HG03103 (cell line): Measurements from ENCODE around the gene FRMD5.
"Not testable (repeated sequence)": the region's sequence is repeated elsewhere in the genome, so short reads cannot be mapped to it uniquely, and the experiment has no call there.

Experiments
- ATAC-seq: cut with Tn5 transposase; IDR thresholded peaks from one replicate; pipeline ENCODE4 v1.9.1; 2021; ENCODE audit warnings: low read depth; ENCODE audit not compliant: unreplicated experiment

Gene FRMD5

DNA sequence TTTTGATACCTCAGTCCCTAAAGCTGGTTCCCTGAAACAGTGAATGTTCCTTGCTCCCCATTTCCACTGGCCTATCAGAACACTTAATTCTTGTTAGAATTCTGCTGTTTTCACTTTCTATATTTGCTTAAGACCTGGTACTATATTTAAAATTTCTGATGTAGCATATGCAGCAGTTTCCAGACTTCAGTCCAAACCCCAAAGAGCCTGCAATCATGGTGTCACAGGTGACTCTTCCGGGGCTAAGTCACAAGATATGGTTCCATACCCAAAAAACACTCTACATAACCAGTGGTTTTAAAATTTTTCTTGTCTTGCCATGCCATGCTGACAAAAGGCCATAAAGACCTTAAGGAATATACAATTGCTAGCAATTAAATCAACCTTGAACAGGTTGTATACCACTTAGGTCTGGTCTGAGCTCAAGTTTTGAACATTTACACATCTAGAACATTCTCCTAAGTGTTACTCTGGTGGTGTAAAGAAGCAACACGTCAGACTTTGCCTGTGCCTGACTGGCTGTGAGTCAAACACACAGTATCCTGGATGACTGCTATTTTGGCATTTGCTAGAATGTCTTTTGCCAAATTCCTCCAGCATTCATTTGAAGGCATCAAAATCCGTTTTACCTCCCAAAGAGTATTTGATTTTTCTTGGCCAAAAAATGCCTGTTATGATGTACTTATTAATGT lies 160.0 kb downstream of the FRMD5 start:
- no peak for ATAC-seq

DNA sequence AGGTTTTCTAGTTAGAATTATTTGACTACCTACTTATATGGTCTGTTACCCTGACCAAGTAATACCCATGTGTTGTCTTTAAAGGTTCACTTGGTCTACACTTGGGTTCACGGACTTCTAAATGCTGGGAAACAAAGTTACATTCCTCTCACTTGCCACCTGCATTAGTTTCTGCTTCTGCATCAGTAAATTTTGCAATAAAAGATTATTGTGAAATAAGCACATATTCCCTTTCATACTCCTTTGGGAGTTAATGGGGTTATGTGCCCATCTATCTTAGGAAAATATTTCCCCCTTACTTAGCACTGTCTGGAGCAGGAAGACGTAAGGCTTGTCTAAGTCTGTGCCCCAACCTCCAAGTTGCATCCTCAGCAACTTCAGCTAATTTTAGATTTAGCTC lies 160.7 kb downstream of the FRMD5 start:
- no peak for ATAC-seq

DNA sequence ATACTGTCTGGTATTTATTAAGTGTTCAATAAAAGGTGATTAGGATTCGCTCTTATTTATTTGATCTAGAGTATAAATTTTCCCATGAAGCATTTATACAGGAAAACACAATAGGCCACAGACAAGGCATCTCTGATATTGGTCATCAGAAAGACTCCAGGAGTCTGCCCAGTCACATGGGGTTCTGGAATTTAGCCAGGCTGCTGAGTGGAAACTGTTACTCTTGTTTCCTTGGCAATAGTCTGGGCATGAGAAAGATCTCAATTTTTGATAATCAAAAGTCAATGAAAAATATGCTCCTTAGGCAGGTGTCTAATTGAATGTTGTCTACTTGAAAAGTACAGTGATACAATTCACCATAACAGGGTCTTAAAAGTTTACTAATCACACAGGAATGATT lies 161.2 kb downstream of the FRMD5 start:
- no peak for ATAC-seq

DNA sequence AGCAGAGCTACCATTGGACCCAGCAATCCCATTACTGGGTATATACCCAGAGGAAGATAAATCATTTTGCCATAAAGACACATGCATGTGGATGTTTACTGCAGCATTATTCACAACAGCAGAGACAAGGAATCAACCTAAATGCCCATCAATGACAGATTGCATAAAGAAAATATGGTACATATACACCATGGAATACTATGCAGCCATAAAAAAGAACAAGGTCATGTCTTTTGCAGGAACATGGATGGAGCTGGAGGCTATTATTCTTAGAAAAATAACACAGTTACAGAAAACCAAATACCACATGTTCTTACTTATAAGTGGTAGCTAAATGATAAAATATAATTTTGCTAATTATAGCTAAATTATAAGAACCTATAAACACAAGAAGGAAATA lies 162.3 kb downstream of the FRMD5 start:
- not testable (repeated sequence) for ATAC-seq

DNA sequence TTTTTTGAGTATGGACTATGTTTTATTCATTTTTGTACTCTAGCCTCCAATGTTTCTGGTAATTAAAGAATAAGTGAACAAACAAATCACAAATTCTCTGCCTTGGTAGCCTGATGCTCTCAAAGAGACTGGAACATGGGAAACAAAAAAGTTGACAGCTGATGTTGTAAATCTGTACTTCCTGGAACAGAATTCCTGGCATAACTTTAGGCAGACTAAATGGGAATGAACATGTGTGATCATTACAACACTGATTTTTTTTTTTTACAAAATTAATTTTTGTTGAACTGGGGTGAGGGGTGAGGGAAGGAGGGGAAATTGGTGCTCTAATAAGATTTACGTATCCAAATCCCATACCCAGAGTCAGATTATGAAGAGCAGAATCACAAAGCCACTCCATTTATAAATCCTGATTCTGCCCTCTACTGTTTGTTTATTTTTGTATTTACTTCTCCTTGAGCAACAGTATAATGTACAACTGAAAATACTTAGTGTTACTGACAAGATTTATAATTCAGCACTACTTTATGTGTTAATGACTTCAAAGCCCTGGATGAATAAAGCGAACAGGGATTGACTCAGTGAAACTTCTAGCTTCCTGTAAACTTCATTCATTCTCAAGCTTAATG lies 165.0 kb downstream of the FRMD5 start:
- ATAC-seq = no peak

DNA sequence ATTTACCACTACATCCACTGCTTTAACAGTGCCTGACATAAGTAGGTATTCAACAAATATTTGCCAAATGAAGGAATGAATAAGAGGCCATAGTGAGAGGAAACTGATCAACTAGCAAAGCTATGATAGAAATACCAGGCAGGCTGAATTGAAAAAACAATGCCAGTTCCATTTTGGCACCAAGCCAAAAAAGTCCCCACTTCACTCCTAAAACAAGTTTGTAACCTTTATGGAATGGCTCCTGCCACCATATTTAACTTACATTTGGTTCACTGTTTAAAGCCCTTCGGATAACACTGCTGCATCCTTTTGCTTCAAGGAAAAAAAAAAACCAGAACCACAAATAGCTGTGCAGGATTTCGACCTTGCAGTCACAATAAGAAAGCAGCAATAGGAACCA lies 166.1 kb downstream of the FRMD5 start:
- no peak for ATAC-seq

DNA sequence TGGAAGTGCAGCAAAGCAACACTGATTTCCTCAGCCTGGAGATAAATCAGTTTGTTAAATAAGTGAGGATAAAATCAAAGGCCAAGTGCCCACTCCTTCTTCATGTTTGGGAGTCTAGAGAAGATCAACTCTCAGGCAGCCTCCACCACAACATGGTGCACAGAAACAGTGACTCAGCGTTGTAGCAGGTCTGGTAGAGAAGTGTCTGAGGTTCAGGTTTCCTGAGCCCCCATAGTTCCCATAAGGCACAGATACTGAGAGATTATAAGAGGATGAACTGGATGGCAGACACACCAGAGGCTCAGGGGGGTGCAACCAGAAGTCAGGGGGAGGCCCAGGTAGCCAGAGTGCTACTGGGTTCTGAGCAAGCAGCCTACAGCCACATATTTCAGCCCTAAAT lies 166.7 kb downstream of the FRMD5 start:
- ATAC-seq = no peak

DNA sequence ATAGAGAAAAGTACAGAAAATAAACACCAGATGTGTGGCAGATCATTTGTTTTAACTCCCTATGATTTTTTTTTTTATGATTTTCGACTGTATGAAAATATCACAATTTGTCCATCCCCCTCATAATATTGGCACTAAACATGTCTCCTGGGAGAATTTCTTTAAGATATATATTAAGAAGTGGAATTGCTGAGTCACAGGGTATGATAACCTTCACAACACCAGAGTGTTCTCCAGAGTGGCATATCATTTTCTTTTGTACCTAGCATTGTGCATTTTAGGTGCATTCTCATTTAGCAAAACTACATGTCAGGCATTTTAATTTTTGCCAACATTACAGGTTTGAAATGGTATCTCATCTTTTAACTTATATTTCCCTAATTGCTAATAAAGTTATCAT lies 170.9 kb downstream of the FRMD5 start:
- ATAC-seq = no peak

DNA sequence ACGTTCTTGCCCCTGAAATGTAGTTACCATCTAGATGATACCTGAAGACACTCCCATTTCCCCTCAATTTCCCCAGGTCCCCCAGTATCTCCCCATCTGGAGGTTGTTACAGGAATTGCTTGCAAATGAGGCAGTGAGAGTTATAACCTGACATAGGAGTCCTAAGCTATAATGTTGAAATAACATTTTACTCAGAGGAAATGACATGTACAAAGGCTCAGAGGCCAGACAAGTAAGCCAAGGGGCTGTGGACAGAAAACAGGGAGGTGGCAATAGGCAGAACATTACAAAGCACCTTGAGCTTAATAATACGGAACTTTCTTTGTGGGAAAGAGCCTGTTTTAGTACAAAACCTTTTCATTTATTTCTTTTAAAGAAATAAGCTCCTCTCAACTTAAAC lies 171.9 kb downstream of the FRMD5 start:
- no peak for ATAC-seq

DNA sequence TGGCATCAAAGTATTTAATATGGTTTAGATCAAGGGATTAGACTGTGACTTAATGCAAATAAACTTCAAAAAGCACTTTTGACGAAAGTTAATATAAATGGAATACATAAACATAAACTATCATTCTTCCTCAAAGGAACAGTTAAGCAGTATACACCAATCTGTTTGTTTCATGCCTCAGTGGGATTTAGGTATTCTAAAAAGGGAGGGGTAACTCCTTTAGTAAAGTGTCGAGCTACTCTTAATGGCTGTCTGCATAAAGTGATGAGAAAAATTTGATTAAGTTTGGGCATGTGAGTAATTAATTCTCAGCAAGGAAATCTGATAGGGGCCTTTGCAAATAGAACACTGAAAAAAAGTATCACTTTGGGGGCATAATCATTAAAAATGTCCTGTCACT lies 176.9 kb downstream of the FRMD5 start:
- ATAC-seq = no peak

DNA sequence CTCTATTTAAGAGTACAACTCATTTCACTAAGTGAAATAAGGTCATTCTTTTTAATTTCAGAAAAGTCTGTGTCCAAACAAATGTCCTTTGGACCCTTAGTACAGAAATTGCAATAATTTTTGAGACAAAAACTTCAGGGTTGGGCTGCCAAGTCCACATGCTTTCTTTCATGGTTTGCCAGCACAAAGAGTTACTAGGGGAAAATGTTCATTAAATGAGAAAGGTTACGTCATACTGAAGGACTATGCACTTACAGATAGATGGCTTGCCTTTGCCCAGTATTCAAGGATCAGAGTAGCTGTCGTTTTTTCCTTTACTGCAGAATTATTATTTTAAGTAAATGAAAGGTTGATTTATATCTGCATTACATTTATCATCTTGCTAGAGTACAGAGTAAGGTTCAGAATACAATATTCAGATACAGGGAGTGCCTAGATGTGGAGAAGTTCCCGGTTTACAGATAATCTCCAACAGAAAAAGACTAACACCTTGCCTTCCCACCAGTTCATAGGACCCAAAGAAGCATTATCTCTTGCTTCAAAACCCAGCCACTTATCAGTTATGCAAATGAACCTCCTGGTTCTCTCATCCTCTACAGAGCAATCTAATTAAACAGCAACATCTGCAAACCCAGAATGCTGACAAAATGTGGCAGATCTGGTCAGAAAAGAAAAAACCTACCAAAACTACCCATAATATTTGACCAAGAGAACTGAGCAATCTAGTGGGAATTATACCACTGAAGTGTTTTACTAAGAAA lies 179.3 kb downstream of the FRMD5 start:
- no peak for ATAC-seq

DNA sequence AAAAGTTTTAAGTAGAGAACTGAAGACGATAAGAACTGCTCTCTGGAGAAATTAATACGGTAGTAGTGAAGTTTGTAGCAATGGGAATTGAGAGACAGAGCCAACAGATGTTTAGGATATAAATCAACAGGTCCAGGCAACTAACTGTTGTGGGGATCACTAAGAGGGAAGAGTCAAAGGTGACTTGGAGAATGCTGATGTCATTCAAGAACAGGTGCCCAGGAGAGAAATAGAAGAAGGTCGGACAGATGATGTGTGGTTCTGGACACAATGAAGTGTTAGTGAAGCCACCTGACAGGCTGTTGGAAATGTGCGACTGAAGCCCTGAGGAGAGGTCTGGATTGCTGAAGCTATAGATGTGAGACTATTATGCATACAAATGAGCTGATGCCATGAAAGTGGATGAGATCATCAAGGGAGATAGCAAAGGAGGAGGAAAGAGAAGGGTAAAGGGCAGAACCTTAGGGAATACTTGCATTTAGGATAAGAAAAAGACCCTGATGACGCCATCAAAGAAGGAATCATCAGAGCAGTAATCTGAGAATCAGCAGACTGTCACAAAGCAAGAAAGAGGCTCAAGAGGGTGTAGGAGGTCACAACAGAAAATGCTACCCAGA lies 183.7 kb downstream of the FRMD5 start:
- no peak for ATAC-seq

DNA sequence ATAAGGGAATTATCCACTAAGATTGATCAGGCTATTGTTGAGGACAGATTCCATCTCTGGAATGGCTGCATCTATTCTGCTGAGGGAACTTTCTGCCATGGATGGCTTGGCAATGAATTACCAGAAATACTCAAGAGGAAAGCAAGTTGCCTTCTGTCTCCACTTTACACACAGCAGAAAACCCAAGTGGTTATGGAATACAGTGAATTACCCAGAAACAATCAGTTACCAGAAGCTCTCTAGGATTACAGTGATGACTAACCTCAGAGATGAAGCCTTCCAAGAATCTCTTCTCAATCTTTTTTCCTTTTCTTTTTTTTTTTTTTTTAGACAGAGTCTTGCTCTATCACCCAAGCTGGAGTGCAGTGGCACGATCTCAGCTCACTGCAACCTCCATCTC lies 185.0 kb downstream of the FRMD5 start:
- ATAC-seq = no peak

DNA sequence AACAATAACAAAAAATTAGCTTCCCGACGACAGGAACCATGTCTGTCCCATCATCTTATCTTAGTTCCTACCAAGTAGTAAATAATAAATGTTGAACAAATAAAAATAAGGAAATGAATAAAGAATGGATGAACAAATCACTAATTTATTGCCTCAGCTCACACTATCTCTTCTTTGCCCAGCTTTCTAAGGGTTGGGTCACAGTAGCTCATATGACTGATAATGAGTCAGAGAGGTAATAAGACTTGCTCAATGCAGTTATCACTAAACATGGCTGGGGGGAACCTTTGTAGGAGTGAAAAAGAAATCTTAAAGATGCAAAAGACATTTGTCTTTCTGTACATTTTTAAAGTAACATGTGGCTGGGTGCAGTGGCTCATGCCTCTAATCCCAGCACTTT lies 186.0 kb downstream of the FRMD5 start:
- no peak for ATAC-seq

DNA sequence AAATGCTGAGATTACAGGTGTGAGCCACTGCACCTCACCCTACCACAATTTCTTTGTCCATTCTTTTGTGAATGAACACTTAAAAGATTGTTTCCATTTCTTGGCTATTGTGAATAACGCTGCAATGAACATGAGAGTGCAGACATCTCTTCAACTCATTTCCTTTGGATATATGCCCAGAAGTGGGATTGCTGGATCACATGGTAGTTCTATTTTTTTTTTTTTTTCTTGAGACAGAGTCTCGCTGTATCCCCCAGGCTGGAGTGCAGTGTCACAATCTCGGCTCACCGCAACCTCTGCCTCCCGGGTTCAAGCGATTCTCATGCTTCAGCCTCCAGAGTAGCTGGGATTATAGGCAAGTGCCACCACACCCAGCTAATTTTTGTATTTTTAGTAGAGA lies 194.8 kb downstream of the FRMD5 start:
- ATAC-seq = not testable (repeated sequence)

DNA sequence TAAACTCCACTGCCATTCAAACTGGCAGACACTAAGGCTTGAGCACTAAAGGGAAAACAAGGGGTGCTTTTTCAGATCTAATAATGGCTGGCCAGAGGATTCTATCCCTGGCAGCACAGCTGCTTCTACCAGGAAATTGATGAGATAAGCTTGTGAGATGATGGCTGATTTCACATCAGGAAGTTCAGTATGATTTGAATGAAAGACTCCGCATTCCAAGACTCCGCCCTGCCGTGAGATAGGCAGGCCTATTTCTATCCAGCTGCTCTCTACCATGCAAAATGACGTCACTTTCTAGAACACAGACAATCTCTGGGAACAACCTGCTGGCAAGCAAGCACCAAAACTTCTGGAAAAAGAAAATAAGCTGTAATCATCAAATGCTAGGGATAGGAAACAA lies 196.5 kb downstream of the FRMD5 start:
- ATAC-seq = no peak

DNA sequence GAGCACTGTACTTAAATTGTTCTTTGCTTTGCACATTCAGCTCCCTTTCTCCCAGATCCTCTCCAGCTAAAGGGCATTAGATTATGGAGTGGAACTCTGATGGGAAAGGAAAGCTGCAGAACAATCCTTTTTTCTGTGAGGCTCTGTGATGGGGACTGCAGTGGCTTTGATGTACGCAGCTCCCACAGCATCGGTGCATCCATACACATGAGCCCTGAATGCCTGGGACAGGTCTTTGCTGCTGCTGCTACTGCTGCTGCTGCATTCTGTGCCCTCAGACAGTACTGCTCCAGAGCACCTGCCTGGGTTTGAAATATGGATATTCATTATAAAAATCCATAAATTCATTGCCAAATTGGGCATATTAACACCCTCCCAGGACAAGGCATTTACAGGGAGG lies 203.9 kb downstream of the FRMD5 start:
- ATAC-seq = no peak

DNA sequence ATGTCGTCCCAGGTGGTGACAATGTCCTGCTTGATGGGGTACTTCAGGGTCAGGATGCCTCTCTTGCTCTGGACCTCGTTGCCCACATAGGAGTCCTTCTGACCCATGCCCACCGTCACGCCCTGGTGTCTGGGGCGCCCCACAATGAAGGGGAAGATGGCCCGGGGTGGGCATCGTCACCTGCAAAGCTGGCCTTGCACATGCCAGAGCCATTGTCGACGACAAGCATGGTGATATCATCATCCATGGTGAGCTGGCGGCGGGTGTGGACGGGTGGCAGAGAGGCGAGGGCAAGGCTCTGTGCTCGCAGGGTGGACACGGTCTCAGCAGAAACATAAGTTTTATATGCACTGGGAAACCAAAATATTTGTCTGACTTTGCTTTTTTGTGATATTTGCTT lies 205.1 kb downstream of the FRMD5 start:
- ATAC-seq = no peak

DNA sequence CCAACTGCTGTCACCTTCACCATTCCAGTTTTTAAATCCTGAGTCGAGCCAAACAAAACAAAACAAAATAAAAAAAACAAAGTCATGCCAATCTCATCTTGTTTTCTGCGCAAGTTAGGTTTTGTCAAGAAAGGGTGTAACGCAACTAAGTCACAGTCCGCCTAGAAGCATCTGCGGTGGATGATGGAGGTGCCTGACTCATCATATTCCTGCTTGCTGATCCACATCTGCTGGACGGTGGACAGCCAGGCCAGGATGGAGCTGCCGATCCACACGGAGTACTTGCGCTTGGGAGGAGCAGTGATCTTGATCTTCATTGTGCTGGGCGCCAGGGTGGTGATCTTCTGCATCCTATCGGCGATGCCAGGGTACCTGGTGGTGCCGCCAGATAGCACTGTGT lies 206.2 kb downstream of the FRMD5 start:
- no peak for ATAC-seq

DNA sequence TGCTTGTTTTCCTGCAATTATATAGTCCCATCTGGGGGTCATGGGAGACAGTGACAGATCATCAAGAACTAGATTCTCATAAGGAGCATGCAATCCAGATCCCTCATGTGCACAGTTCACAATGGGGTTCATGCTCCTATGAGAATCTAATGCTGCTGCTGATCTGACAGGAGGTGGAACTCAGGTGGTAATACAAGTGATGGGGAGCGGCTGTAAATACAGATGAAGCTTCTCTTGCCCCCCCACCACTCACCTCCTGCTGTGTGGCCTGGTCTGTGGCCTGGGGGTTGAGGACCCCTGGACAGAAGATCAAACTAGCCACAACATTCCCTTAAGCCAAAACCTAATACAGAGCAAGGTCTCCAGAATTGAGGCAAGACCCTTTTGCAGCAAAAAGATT lies 207.1 kb downstream of the FRMD5 start:
- ATAC-seq = no peak

DNA sequence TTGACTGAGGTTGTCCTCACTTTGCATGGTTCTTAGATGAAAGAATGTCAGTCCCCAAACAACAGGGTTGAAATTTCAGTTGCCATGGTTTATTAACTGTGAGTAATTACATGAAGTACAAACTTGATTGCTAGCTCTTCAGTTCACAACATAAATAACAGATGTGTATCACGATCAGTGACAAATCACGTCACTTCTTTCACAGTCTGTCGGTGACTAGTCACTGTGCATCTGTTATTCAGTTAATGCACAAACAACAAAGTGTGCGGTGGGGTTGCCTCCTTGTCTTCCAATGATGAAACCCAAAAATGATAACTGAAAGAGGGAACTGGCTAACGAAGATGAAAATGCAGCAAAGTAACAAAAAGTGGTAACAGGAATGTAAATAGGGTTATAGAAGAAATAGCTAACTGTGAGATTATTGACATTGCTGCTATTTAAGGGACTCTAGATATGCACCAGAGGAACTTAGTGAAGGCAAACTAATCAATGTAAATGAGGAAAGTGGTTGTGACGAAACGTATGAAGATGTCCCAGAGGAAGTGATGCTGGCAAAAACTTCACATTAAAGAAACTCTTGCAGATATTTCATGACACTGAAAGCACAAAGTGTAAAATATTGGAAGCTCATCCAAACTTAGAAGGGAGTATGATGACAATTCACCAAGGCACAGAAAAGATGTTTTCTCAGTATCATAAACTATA lies 208.9 kb downstream of the FRMD5 start:
- ATAC-seq = no peak
